Cerebellar cortex (tissue), 1 donor: Measurements from ENCODE around the gene SELENOM.
"Not testable (repeated sequence)": the region's sequence is repeated elsewhere in the genome, so short reads cannot be mapped to it uniquely, and the experiment has no call there.

Experiments used
- DNase-seq: peaks from one replicate; pipeline ENCODE4 v3.0.0-alpha.2; 2015; ENCODE audit warnings: low spot score

The SELENOM gene

DNA sequence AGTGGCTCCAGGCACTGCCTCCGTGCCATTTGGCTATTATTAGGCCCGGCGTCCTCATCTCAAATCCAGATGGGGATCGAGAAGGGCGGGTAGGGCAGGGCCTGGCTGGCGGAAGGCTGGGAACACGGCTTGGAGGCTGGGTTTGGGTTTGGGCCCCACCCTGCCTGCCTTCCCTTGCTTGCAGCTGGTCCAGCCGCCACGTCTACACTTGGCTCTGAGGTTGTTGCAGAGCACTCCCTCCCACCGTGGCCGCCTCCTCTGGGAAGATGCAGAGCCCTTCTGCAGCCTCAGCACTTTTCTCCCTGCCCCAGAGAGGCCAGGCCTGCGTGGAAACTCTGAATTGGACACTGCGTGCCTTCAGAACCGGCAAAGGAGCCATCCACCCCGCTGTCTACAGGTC lies 31.4 kb downstream of the SELENOM start:
- DNase-seq, result no peak

DNA sequence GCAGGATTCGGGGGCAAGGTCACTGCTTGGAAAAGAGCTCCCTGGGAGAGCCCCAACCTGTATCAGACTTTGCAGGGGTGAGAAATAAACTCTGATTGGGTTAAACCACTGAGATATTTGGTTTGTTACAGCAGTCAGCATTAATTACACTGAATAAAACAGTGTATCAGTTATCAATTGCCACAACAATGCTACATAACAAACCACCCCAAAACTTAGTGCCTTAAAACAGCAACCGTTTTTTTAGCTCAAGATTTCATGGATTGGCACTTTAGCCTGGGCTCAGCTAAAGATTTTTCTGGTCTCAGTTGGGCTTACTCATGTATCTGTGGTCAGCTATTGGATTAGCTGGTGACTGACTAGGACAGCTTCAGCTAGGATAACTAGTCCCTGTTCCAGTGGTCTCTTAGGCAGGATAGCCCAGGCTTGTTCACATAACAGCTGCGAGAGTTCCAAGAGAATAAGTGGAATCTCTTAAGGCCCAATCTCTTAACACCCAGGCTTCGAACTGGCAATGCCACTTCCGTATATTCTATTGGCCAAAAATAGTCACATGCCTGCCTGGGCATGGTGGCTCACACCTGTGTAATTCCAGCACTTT lies 33.7 kb downstream of the SELENOM start:
- DNase-seq, result not testable (repeated sequence)

DNA sequence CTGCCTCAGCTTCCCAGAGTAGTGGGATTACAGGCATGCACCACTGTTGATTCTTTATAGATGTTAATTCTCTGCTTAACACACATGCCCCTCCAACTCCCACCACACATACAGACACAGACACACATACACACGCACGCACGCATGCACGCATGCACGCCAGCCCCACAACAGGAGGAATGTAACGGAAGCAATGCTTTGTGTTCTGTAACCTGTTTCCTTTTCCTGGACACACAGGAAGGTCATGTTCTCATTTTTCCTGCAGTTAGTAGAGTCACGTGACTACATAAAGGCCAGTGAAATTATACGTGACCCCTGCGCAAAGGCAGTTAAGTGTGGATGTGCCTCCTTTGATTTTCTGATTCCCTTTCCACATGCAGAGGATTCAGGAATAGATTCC lies 34.2 kb downstream of the SELENOM start:
- not testable (repeated sequence) for DNase-seq

DNA sequence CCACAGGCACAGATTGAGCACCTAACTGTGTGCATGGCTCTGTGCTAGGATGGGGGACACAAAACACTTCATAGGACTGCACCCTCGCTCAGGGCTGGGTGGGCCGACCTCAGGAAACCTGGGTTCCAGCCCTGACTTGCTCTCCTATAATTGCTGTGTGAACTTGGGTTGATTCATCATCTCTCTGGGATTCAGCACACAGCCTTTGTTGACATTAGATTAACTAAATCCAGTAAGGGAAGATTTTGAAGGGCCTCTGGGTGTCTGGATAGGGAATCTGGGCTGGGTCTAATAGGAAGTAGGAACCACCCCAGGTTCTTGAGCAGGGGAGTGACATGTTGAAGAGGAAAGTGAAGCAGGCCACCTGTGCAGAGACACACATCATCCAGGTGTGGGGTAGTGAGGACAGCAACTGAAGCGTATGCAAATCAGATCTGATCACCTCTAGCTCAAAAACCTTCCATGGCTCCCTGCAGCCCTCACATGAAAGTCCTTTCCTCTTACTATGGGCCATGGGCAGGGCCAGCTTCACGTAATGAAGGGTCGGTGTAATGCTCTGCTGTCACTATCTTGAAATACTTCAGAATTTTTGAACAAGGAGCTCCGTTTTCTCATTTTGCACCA lies 37.6 kb downstream of the SELENOM start:
- not testable (repeated sequence) for DNase-seq

DNA sequence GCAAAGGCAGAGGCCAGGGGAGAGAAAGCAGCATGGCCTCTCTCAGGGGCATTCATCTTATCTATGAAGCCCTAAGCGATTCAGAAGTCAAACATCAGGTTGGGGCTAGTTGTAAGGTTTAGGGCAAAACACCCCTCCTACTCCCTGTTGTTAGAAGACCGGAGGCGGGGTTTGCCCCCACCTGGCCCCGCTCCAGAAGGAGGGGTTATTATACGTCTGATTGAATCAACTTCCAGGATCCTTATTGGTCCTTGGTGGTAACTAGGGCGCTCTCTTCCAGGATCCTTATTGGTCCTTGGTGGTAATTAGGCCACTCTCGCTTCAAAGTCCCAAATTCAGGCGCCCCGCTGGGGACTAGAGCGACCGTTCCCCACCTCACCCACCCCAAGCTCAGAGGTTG lies 38.4 kb downstream of the SELENOM start:
- no peak for DNase-seq

DNA sequence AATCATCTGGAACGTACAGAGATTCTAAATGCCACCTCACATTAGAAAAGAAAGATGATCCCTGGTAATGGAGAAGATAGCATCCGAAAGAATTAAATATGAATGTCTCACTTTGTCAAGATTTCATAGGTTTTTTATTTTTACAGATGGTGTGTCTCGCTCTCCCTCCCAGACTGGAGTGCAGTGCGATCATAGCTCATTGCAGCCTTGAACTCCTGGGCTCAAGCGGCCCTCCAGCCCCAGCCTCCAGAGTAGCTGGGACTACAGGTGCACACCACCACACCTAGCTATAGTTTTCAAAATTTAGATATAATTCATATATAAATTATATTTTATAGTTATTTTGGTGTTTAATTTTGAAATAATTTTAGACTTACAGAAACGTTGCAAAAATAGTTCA lies 43.0 kb downstream of the SELENOM start:
- no peak for DNase-seq

DNA sequence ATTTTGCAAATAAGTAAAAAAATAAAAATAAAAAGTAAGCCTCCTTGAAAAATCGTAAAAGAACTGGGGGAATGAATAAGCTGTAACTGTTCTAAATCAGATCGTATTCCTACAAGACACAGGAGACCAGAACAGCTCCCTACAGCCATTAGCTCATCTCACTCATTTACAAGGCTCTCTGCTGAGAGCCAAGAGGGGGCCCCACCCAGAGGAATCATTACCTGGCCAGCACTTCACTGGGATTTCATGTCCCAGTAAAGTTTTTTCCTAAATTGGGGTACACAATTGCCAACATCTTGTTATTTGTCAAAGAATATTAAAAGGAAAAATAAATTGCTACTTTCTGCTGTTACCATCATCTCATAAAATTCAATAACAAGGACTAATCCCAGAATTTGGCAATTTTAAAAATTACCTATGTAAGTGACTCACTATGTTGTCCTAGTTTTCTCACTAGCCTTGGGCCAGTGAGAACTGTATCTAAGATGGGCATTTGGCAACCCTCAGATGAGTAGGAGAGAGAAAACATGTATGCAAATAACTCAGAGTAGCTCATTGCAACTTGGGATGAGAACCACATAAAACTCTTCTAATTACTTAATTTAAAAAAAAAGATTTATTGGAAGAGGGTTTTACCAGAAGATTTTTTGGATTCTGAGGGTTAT lies 44.7 kb downstream of the SELENOM start:
- DNase-seq, result no peak

DNA sequence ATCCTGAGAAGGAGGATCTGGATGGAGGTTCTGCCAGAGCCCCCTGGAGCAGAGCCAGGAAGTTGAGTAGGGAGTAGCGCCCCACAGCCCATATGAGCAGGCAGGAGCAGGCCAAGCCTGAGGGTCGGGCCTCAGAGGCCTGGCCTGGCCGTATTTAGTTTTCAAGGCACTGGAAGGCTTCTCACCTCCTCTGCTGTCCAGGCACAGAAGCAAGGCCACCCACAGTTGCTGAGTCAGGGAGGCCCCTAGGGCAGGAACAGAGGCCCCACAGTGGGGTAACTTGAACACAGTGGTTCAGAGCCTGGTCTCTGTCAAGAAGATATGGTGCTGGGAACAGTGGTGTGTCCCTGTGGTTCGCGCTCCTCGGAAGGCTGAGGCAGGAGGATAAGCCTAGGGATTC lies 47.7 kb downstream of the SELENOM start:
- not testable (repeated sequence) for DNase-seq

DNA sequence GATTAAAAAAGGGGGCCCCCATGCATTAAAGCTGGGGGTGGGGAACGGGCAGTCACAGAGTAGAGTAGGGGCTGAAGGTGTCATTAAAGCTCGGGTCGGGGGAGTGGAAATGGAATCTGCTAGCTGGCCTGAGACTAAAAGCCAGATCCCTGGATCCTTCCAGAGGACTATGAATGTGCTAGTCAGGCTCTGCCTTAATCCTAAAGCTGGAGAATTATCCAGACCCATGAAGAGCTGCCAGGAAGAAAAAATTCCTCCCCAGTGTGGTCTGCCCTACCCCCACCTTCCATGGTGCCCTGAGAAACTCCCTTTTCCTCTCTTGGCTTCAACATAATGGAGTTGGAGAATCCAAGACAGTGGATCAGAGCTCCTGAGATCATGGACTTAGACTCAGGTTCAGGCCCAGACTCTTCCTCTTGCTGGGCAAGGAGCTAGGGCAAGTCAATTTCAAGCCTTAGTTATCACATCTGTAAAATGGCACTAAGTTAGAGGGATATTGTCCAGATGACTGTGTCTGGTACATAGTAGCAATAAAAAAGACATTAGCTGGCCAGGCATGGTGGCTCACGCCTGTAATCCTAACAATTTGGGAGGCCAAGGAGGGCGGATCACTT lies 50.3 kb downstream of the SELENOM start:
- no peak for DNase-seq

DNA sequence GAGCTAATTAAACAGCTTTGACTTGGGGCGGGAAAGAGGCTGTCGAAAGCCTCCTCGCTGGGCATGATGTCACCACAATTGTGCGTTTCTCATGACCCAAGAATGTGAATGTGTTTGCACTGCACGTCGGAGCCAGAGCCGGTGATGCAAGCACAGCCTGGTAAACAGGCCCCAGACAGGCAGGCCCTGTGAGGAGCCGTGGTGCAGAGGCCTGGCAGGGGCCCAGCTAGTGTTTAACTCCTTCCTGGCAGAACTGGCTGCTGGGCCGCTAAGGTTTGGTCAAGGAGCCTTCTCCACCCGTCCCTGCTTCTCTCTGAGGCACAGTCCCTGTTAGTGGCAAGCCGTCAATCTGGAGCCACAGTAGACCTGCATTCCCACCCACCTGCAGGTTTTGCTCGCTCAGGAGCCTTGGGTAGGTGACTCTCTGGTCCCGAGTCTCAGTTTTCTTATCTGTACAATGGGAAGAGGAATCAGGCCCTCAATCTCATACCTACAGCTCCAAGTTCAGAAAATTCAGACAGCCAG lies 51.7 kb downstream of the SELENOM start:
- peak; percentile 63 for DNase-seq

DNA sequence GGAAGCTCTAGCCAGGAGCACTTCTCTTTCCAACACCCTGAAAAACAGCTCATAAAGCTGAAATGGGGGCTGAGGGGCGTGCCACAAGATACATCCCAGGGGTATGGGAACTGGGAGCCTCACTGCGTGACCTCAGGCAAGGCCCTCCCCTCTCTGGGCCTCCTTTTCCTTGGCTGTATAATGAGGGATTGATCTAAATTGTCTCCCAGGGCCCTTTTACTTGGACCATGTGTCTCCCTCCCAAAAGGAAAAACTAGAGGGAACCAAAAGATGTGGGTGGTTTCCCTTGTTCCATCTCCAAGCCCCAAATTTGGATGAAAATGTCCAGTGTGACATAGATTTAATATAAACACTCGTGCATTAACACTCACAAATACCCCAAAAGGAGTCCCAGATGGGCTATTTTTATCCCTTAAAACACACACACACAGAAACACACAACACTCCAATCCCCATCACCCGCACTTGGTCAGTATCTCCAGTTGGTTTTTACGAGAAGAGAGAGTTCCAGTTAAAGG lies 52.2 kb downstream of the SELENOM start:
- no peak for DNase-seq
